Heart right ventricle (tissue), 16 donors: ENCODE data around the gene CCND3. TPM values are rescaled to one million over a fixed set of nuclear protein-coding genes. Genes with fewer than 3 reads are reported as not detected.
A peak's percentile ranks its signal among the peaks of the same experiment; 100 is the strongest.

ENCODE experiments used
- ATAC-seq, 8 donors: fragments of 200-7000 bp; cut with Tn5 transposase; one replicate each; pipeline ENCODE4 v1.9.1; 2020; ENCODE audit warnings: mild to moderate bottlenecking in 8 of 8, moderate library complexity in 8 of 8, moderate number of reproducible peaks in 1 of 8
- DNase-seq, 2 donors: peaks; one replicate each; pipeline ENCODE4 v3.0.0-alpha.2; 2020
- H3K27ac ChIP-seq, 10 donors: fragments of 200-600 bp; sonication (generic) in 2 of 10; one replicate each; pipeline versions ENCODE4 v1.5.0 to v1.8.0; 2020 to 2022; ENCODE audit warnings: mild to moderate bottlenecking in 3 of 10
- H3K27me3 ChIP-seq, 7 donors: fragments of 200-600 bp; one replicate each; pipeline ENCODE4 v1.8.0; 2021 to 2022; ENCODE audit warnings: mild to moderate bottlenecking in 2 of 7
- H3K36me3 ChIP-seq, 9 donors: fragments of 200-600 bp; sonication (generic) in 1 of 9; one replicate each; pipeline versions ENCODE4 v1.5.0 to v1.8.0; 2020 to 2022; ENCODE audit warnings: mild to moderate bottlenecking in 2 of 9
- H3K4me1 ChIP-seq, 9 donors: fragments of 200-600 bp; sonication (generic) in 1 of 9; one replicate each; pipeline versions ENCODE4 v1.5.0 to v1.8.0; 2020 to 2022; ENCODE audit warnings: mild to moderate bottlenecking in 4 of 9
- H3K4me3 ChIP-seq, 10 donors: fragments of 200-600 bp; sonication (generic) in 2 of 10; one replicate each; pipeline versions ENCODE4 v1.5.0 to v1.8.0; 2020 to 2022; ENCODE audit warnings: mild to moderate bottlenecking in 7 of 10, moderate library complexity in 2 of 10
- H3K9me3 ChIP-seq, 11 donors: fragments of 200-600 bp in 10 of 11; sonication (generic) in 2 of 11; one replicate each; pipeline versions ENCODE4 v1.5.0 to v1.8.0; 2013 to 2022; ENCODE audit warnings: mild to moderate bottlenecking in 2 of 11, control low read depth in 1 of 11, moderate library complexity in 1 of 11
- CTCF ChIP-seq, 9 donors: fragments of 200-600 bp; sonication (generic) in 2 of 9; IDR thresholded peaks; one replicate each; pipeline versions ENCODE4 v1.5.0 to v1.8.0; 2021 to 2022; ENCODE audit warnings: antibody characterized with exemption in 9 of 9, mild to moderate bottlenecking in 5 of 9, moderate library complexity in 1 of 9
- WGBS, 2 donors: extraction: QIAGEN DNeasy Blood & Tissue Kit; methylation state at CpG; one replicate each; pipeline ENCODE4 v1.1.7; 2013; ENCODE audit warnings: inconsistent platforms in 1 of 2; 5-methylcytosine and 5-hydroxymethylcytosine counted together
- intact Hi-C, 10 donors: fragments of 100-400 bp; cut with DNase I; formaldehyde crosslinking; loops; one replicate each; pipeline versions ENCODE4 v1.11.1 to v1.14.2; 2022
- polyA plus RNA-seq, 2 donors: library from polyadenylated mRNA; stranded (reverse); fragments of 200-250 nt; gene quantifications; one replicate each; pipeline ENCODE4 v1.2.3, GENCODE V29; 2013
- total RNA-seq, 10 donors: library from RNA; stranded (reverse); fragmentation: NEBNext Ultra II Directional in 3 of 10; extraction: Animal tissue kit (Norgen Biotek cat#: 25700) in 3 of 10; gene quantifications; one replicate each; pipeline versions ENCODE4 v1.2.1 to v1.2.4, GENCODE V29; 2021 to 2023
- donor health status: Arrhythmogenic right ventricular cardiomyopathy.
- donor health status: ischemic (EF 13 %, LVEDD 7.1; RV severe dilation, severe dysfunction).
- donor health status: healthy with polysubstance abuse.
- donor health status: DM: no; HTN: yes; CAD: no.
- donor health status: DM: no; HTN: no; CAD: no.
- donor health status: ischemic (EF 25% LVEDD 6.9; RV normal size, moderate dysfunction).
- donor health status: ischemic (EF 25% LVEDD 5.7; RV mildly dilated, moderate dysfunction).
- donor health status: healthy.
- donor health status: DM: yes; HTN: yes; CAD: no.
- donor health status: Ischemic cardiomyopathy.
- donor health status: ischemic (EF 35%, LVEDD 5.7; RV mildly dilated, moderate dysfunction).
- donor health status: nonischemic (EF 11% LVEDD 7.7; RV severe dilation, severe dysfunction).
- donor health status: DM: yes; HTN: yes; CAD: no.
- donor health status: PGD.
- donor health status: ischemic (EF 29% LVEDD 5.4; RV normal size, mild dysfunction).
- donor health status: nonischemic (EF 23%, LVEDD 6.1; RV moderate dilation, normal function).

CCND3 gene
- total and polyA plus RNA-seq, 12 donors = 29.6 to 77.3 (median 39.4) TPM

- Histone ChIP-seq H3K4me3 (no peak overlapping the region), H3K9me3 (no peaks in the 10 kb centered on the region), H3K4me1 (peaks cover 0 to 48% (median 27%) of the 10 kb centered on the region in 9 donors), H3K27ac (peak overlapping the region in 3 of 10 donors; percentile 10 to 58 (median 36)), H3K36me3 (peaks cover 0 to 52% (median 27%) of the 10 kb centered on the region in 9 donors), H3K27me3 (no peaks in the 10 kb centered on the region)
- no peak for DNase-seq
- WGBS, 2 donors = 46 to 47% methylated on average over 4 of the region's 4 CpGs
- no peak for TF ChIP-seq CTCF (IDR thresholded peaks at IDR 0.05)
- no peak for ATAC-seq
- intact Hi-C loops = no loop called here
These were observed 24.1 kb downstream of the CCND3 start for GRCh38 chr6:41917528-41917927.

GRCh38 chr6:41914869-41915530, 26.6 kb downstream of the CCND3 start:
- ATAC-seq (no peak), DNase-seq (no peak)
- intact Hi-C loops = no loop called here
- peaks cover 0 to 33% (median 14%) of the 10 kb centered on the region in 9 donors for H3K4me1 ChIP-seq
- H3K4me3 ChIP-seq = no peak overlapping the region
- H3K27me3 ChIP-seq = no peaks in the 10 kb centered on the region
- H3K9me3 ChIP-seq = no peaks in the 10 kb centered on the region
- TF ChIP-seq CTCF (IDR thresholded peaks at IDR 0.05) = no peak
- peaks cover 0 to 75% (median 27%) of the 10 kb centered on the region in 9 donors for H3K36me3 ChIP-seq
- no peak overlapping the region for H3K27ac ChIP-seq
- 93 to 95% methylated on average over 4 of the region's 4 CpGs for WGBS, 2 donors

- DNase-seq (no peak), ATAC-seq (no peak)
- Histone ChIP-seq H3K27ac (no peak overlapping the region), H3K36me3 (peaks cover 0 to 82% (median 28%) of the 10 kb centered on the region in 9 donors), H3K4me3 (no peak overlapping the region), H3K27me3 (no peaks in the 10 kb centered on the region), H3K9me3 (no peaks in the 10 kb centered on the region), H3K4me1 (peaks cover 0 to 26% (median 7%) of the 10 kb centered on the region in 9 donors)
- TF ChIP-seq CTCF (IDR thresholded peaks at IDR 0.05) = no peak
- intact Hi-C loops = no loop called here
- 86 to 97% methylated on average over 2 of the region's 2 CpGs for WGBS, 2 donors
These were observed 27.3 kb downstream of the CCND3 start for GRCh38 chr6:41914343-41914742.

GRCh38 chr6:41909727-41910126, 31.9 kb downstream of the CCND3 start:
- DNase-seq (no peak), ATAC-seq (no peak)
- Histone ChIP-seq H3K9me3 (no peaks in the 10 kb centered on the region), H3K4me3 (no peak overlapping the region), H3K27ac (no peak overlapping the region), H3K4me1 (peaks cover 0 to 5% (median 0%) of the 10 kb centered on the region in 9 donors), H3K36me3 (peaks cover 0 to 98% (median 48%) of the 10 kb centered on the region in 9 donors), H3K27me3 (no peaks in the 10 kb centered on the region)
- TF ChIP-seq CTCF (IDR thresholded peaks at IDR 0.05) = no peak
- 97 to 98% methylated on average over 1 of the region's 1 CpG for WGBS, 2 donors
- intact Hi-C loops = loop anchor here in 1 of 10 donors (10.0 kb wide), 1 partner anchor 115 kb away; no protein-coding TSS in a partner anchor
